Left colon (tissue), 2 donors: ENCODE measurements around the gene CAMK2D. TPM values are rescaled to one million over a fixed set of nuclear protein-coding genes. Genes with fewer than 3 reads are reported as not detected.

ENCODE experiments used
- ATAC-seq: fragments of 200-7000 bp; cut with Tn5 transposase; one replicate; pipeline ENCODE4 v1.9.1; 2020; ENCODE audit warnings: mild to moderate bottlenecking, moderate library complexity
- DNase-seq, 2 donors: peaks; one replicate each; pipeline ENCODE4 v3.0.0-alpha.2; 2020
- intact Hi-C, 2 donors: fragments of 100-400 bp; cut with DNase I in 1 of 2; cut with micrococcal nuclease in 1 of 2; formaldehyde crosslinking; loops; one replicate each; pipeline versions ENCODE4 v1.11.2 to v1.14.0; 2022; cut with DNase I, micrococcal nuclease
- total RNA-seq, 2 donors: library from RNA; stranded (reverse); fragmentation: NEBNext Ultra II Directional; extraction: Animal tissue kit (Norgen Biotek cat#: 25700); gene quantifications; one replicate each; pipeline ENCODE4 v1.2.1, GENCODE V29; 2021
- donor health status: DM: no; HTN: no; CAD: no.
- donor health status: DM: yes; HTN: yes; CAD: no.

The CAMK2D gene
- total RNA-seq, 2 donors from 2014 or later, result 86.6 to 87.3 TPM

GRCh38 chr4:113594231-113594556 is 167.3 kb downstream of the CAMK2D start:
- ATAC-seq, result no peak
- intact Hi-C loops, result no loop called here

GRCh38 chr4:113593400-113594230 is 167.9 kb downstream of the CAMK2D start:
- intact Hi-C loops, result no loop called here
- ATAC-seq, result no peak
- no peak for DNase-seq

More at GRCh38 chr4:113594231-113594556, 167.3 kb downstream of the CAMK2D start:
- no peak for DNase-seq

GRCh38 chr4:113591982-113592381 is 169.6 kb downstream of the CAMK2D start:
- intact Hi-C loops, result no loop called here
- DNase-seq, result no peak
- no peak for ATAC-seq

GRCh38 chr4:113588895-113589668 is 172.5 kb downstream of the CAMK2D start:
- intact Hi-C loops, result no loop called here
- ATAC-seq (peak; percentile 28), DNase-seq (no peak)

GRCh38 chr4:113587640-113588275 is 173.8 kb downstream of the CAMK2D start:
- intact Hi-C loops, result no loop called here
- DNase-seq, result no peak
- no peak for ATAC-seq

- DNase-seq (no peak), ATAC-seq (peak; percentile 27)
- intact Hi-C loops, result no loop called here
Observed at GRCh38 chr4:113587156-113587555, 174.4 kb downstream of the CAMK2D start.

GRCh38 chr4:113586072-113586471 is 175.5 kb downstream of the CAMK2D start:
- ATAC-seq (no peak), DNase-seq (no peak)
- intact Hi-C loops, result no loop called here

GRCh38 chr4:113584407-113585150 is 177.0 kb downstream of the CAMK2D start:
- intact Hi-C loops, result no loop called here
- DNase-seq, result no peak
- ATAC-seq, result peak; percentile 9

- ATAC-seq, result no peak
- DNase-seq, result no peak
- intact Hi-C loops, result no loop called here
Observed at GRCh38 chr4:113582737-113583136, 178.8 kb downstream of the CAMK2D start.

- intact Hi-C loops, result no loop called here
- ATAC-seq (no peak), DNase-seq (no peak)
Observed at GRCh38 chr4:113579360-113579759, 182.2 kb downstream of the CAMK2D start.

- DNase-seq, result no peak
- no peak for ATAC-seq
- intact Hi-C loops, result no loop called here
Observed at GRCh38 chr4:113576947-113577678, 184.4 kb downstream of the CAMK2D start.

GRCh38 chr4:113575401-113575800 is 186.1 kb downstream of the CAMK2D start:
- intact Hi-C loops, result no loop called here
- no peak for ATAC-seq
- DNase-seq, result no peak

GRCh38 chr4:113574636-113575103 is 186.9 kb downstream of the CAMK2D start:
- ATAC-seq (peak; percentile 52), DNase-seq (no peak)
- intact Hi-C loops, result no loop called here

GRCh38 chr4:113572620-113573019 is 188.9 kb downstream of the CAMK2D start:
- ATAC-seq, result no peak
- DNase-seq, result no peak
- intact Hi-C loops, result no loop called here

GRCh38 chr4:113566015-113566795 is 195.3 kb downstream of the CAMK2D start:
- DNase-seq, result no peak
- intact Hi-C loops, result no loop called here
- no peak for ATAC-seq

- ATAC-seq (no peak), DNase-seq (no peak)
- intact Hi-C loops, result no loop called here
Observed at GRCh38 chr4:113565702-113566012, 195.9 kb downstream of the CAMK2D start.

GRCh38 chr4:113564493-113564892 is 197.0 kb downstream of the CAMK2D start:
- intact Hi-C loops, result no loop called here
- ATAC-seq (no peak), DNase-seq (no peak)
